Breast epithelium (tissue), 3 donors: ENCODE results near the gene LRP3.

Experiments
- CTCF ChIP-seq, 3 donors: fragments of 450-650 bp; IDR thresholded peaks; one replicate each; pipeline ENCODE4 v1.5.1; 2016 to 2017; ENCODE audit warnings: antibody characterized with exemption in 3 of 3, mild to moderate bottlenecking in 3 of 3, moderate library complexity in 3 of 3
- POLR2AphosphoS5 ChIP-seq, 3 donors: sonication (generic); formaldehyde crosslinking; IDR thresholded peaks; one replicate each; pipeline ENCODE4 v1.6.1; 2017; ENCODE audit warnings: antibody characterized with exemption in 3 of 3

GRCh38 chr19:33235269-33235995 lies 41.3 kb downstream of the LRP3 start:
- no peak for TF ChIP-seq POLR2AphosphoS5 (IDR thresholded peaks at IDR 0.05)
- peak; percentile 80 to 87 (median 82) for TF ChIP-seq CTCF (IDR thresholded peaks at IDR 0.05)
